Measurements from ENCODE around the gene SPATA13.

SPATA13 gene

DNA sequence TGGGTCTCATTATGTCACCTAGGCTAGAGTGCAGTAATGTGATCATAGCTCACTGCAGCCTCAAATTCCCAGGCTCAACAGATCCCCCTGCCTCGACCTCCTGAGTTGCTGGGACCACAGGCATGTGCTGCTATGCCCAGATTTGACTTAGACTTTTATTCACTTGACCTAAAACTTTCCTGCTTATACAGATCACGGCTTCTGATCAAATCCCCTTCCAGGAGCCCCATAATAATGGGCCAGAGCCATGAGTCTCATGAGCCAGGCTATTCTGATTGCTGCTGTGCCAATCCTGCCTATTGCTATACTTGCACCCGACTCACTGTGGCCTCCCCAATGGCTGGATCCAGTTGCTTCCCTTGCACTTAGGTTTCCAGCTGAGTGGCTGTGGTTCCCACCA lies 190.9 kb downstream of the SPATA13 start:
- H3K4me3 Mint-ChIP-seq: no peak overlapping the region
- TF ChIP-seq, protein P1, sequence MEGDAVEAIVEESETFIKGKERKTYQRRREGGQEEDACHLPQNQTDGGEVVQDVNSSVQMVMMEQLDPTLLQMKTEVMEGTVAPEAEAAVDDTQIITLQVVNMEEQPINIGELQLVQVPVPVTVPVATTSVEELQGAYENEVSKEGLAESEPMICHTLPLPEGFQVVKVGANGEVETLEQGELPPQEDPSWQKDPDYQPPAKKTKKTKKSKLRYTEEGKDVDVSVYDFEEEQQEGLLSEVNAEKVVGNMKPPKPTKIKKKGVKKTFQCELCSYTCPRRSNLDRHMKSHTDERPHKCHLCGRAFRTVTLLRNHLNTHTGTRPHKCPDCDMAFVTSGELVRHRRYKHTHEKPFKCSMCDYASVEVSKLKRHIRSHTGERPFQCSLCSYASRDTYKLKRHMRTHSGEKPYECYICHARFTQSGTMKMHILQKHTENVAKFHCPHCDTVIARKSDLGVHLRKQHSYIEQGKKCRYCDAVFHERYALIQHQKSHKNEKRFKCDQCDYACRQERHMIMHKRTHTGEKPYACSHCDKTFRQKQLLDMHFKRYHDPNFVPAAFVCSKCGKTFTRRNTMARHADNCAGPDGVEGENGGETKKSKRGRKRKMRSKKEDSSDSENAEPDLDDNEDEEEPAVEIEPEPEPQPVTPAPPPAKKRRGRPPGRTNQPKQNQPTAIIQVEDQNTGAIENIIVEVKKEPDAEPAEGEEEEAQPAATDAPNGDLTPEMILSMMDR (IDR thresholded peaks at IDR 0.05): no peak
- H3K27ac Mint-ChIP-seq: no peak overlapping the region
- no peaks in the 10 kb centered on the region for H3K9me3 Mint-ChIP-seq
- no peaks in the 10 kb centered on the region for H3K36me3 Mint-ChIP-seq (ENCODE audit: low read depth)
- peaks cover 5% of the 10 kb centered on the region for H3K27me3 Mint-ChIP-seq (ENCODE audit: low read depth, poor library complexity)
- no peaks in the 10 kb centered on the region for H3K4me1 Mint-ChIP-seq
- no peak for DNase-seq

- H3K36me3 Mint-ChIP-seq (ENCODE audit: low read depth): no peaks in the 10 kb centered on the region
- no peaks in the 10 kb centered on the region for H3K9me3 Mint-ChIP-seq
- no peak for DNase-seq
- no peaks in the 10 kb centered on the region for H3K4me1 Mint-ChIP-seq
- TF ChIP-seq, protein P1 (IDR thresholded peaks at IDR 0.05): no peak
- no peak overlapping the region for H3K4me3 Mint-ChIP-seq
- no peak overlapping the region for H3K27ac Mint-ChIP-seq
- peaks cover 5% of the 10 kb centered on the region for H3K27me3 Mint-ChIP-seq (ENCODE audit: low read depth, poor library complexity)
Observed at GRCh38 chr13:24353736-24354135, 193.2 kb downstream of the SPATA13 start.

GRCh38 chr13:24355103-24355502 lies 194.6 kb downstream of the SPATA13 start:
- no peaks in the 10 kb centered on the region for H3K9me3 Mint-ChIP-seq
- TF ChIP-seq, protein P1 (IDR thresholded peaks at IDR 0.05): no peak
- H3K4me1 Mint-ChIP-seq: no peaks in the 10 kb centered on the region
- DNase-seq: no peak
- no peak overlapping the region for H3K27ac Mint-ChIP-seq
- peaks cover 5% of the 10 kb centered on the region for H3K27me3 Mint-ChIP-seq (ENCODE audit: low read depth, poor library complexity)
- H3K4me3 Mint-ChIP-seq: no peak overlapping the region
- no peaks in the 10 kb centered on the region for H3K36me3 Mint-ChIP-seq (ENCODE audit: low read depth)

GRCh38 chr13:24356270-24356669 lies 195.8 kb downstream of the SPATA13 start:
- H3K27me3 Mint-ChIP-seq (ENCODE audit: low read depth, poor library complexity): peaks cover 5% of the 10 kb centered on the region
- H3K4me1 Mint-ChIP-seq: no peaks in the 10 kb centered on the region
- TF ChIP-seq, protein P1 (IDR thresholded peaks at IDR 0.05): no peak
- DNase-seq: no peak
- no peak overlapping the region for H3K27ac Mint-ChIP-seq
- no peak overlapping the region for H3K4me3 Mint-ChIP-seq
- no peaks in the 10 kb centered on the region for H3K9me3 Mint-ChIP-seq
- no peaks in the 10 kb centered on the region for H3K36me3 Mint-ChIP-seq (ENCODE audit: low read depth)

Data from nephron progenitor cell (in vitro differentiated cells).